Loucy (cell line): ENCODE measurements around the gene FAM163B.

Experiments
- H2AFZ ChIP-seq: fragments of 200-600 bp; sonication (generic); 2 replicates; pipeline ENCODE4 v1.6.0; 2016; ENCODE audit warnings: antibody characterized with exemption, mild to moderate bottlenecking, low read length, moderate library complexity
- H3F3A ChIP-seq: fragments of 200-600 bp; 2 replicates; pipeline ENCODE4 v1.6.0; 2016; ENCODE audit warnings: antibody characterized with exemption, low read depth, mild to moderate bottlenecking
- H3K27me3 ChIP-seq: fragments of 200-600 bp; sonication (generic); 2 replicates; pipeline ENCODE4 v1.6.1; 2014; ENCODE audit warnings: low read length, mild to moderate bottlenecking; ENCODE audit not compliant: insufficient read depth, poor library complexity, severe bottlenecking
- H3K36me3 ChIP-seq: fragments of 200-600 bp; sonication (generic); 2 replicates; pipeline ENCODE4 v1.6.1; 2016; ENCODE audit warnings: low read length; ENCODE audit not compliant: insufficient read depth
- H3K4me1 ChIP-seq: fragments of 200-600 bp; sonication (generic); 2 replicates; pipeline ENCODE4 v1.5.1; 2014; ENCODE audit warnings: low read length, mild to moderate bottlenecking; ENCODE audit not compliant: insufficient read depth, poor library complexity, severe bottlenecking
- H3K4me2 ChIP-seq: fragments of 200-600 bp; sonication (generic); 2 replicates; pipeline ENCODE4 v1.6.0; 2014; ENCODE audit warnings: antibody characterized with exemption, low read length, low read depth, mild to moderate bottlenecking; ENCODE audit not compliant: poor library complexity, severe bottlenecking
- H3K4me3 ChIP-seq: fragments of 200-600 bp; sonication (generic); 2 replicates; pipeline ENCODE4 v1.5.1; 2014; ENCODE audit warnings: low read length, mild to moderate bottlenecking, mixed read lengths; ENCODE audit not compliant: poor library complexity, severe bottlenecking
- H3K79me2 ChIP-seq: fragments of 200-600 bp; sonication (generic); 2 replicates; pipeline ENCODE4 v1.6.1; 2014; ENCODE audit warnings: low read length; ENCODE audit not compliant: insufficient read depth
- H3K9ac ChIP-seq: fragments of 200-600 bp; sonication (generic); 2 replicates; pipeline ENCODE4 v1.6.0; 2014; ENCODE audit warnings: mild to moderate bottlenecking, low read depth, low read length, moderate library complexity; ENCODE audit not compliant: poor library complexity, severe bottlenecking
- H3K9me2 ChIP-seq: fragments of 200-600 bp; sonication (generic); replicated peaks from 2 replicates; pipeline ENCODE4 v1.6.1; 2016; ENCODE audit warnings: low read depth, low read length, mixed read lengths
- H3K9me3 ChIP-seq: fragments of 200-600 bp; sonication (generic); 2 replicates; pipeline ENCODE4 v1.6.1; 2014; ENCODE audit warnings: mild to moderate bottlenecking, antibody characterized with exemption, low read length, low read depth; ENCODE audit not compliant: insufficient read depth
- H4K20me1 ChIP-seq: fragments of 200-600 bp; sonication (generic); 2 replicates; pipeline ENCODE4 v1.6.0; 2014; ENCODE audit warnings: antibody characterized with exemption, low read length, mild to moderate bottlenecking; ENCODE audit not compliant: insufficient read depth, poor library complexity, severe bottlenecking
- CTCF ChIP-seq: fragments of 200-600 bp; sonication (generic); conservative IDR thresholded peaks from 2 replicates; pipeline ENCODE4 v1.5.1; 2014; ENCODE audit warnings: mild to moderate bottlenecking, antibody characterized with exemption, low read length
- EZH2phosphoT487 ChIP-seq: fragments of 200-600 bp; IDR thresholded peaks from 2 replicates; pipeline ENCODE4 v1.6.1; 2018; ENCODE audit warnings: antibody characterized with exemption, mild to moderate bottlenecking, moderate library complexity, borderline replicate concordance

FAM163B gene

GRCh38 chr9:133607381-133607780, 1.8 kb downstream of the FAM163B start:
- Histone ChIP-seq H3K9me2 (no peaks in the 10 kb centered on the region), H3K4me2 (no peak overlapping the region), H3K27me3 (no peaks in the 10 kb centered on the region)

GRCh38 chr9:133606708-133607025, 2.5 kb downstream of the FAM163B start:
- H3F3A ChIP-seq = no peaks in the 10 kb centered on the region
- H3K9me3 ChIP-seq = no peaks in the 10 kb centered on the region
- H4K20me1 ChIP-seq = no peaks in the 10 kb centered on the region
- H3K9me2 ChIP-seq = no peaks in the 10 kb centered on the region
- no peak overlapping the region for H3K4me3 ChIP-seq
- no peak overlapping the region for H3K9ac ChIP-seq
- peaks cover 6% of the 10 kb centered on the region for H3K4me1 ChIP-seq
- H2AFZ ChIP-seq = no peak overlapping the region
- H3K36me3 ChIP-seq = no peaks in the 10 kb centered on the region
- no peaks in the 10 kb centered on the region for H3K27me3 ChIP-seq
- H3K4me2 ChIP-seq = no peak overlapping the region
- H3K79me2 ChIP-seq = no peaks in the 10 kb centered on the region
- TF ChIP-seq CTCF (no peak), EZH2phosphoT487 (no peak)

More at GRCh38 chr9:133607381-133607780, 1.8 kb downstream of the FAM163B start:
- H3K79me2 ChIP-seq = no peaks in the 10 kb centered on the region
- no peaks in the 10 kb centered on the region for H3F3A ChIP-seq
- H3K36me3 ChIP-seq = no peaks in the 10 kb centered on the region
- no peak overlapping the region for H3K9ac ChIP-seq
- no peak overlapping the region for H3K4me3 ChIP-seq
- no peak for TF ChIP-seq EZH2phosphoT487
- TF ChIP-seq CTCF = no peak
- H3K4me1 ChIP-seq = peaks cover 6% of the 10 kb centered on the region
- no peak overlapping the region for H2AFZ ChIP-seq
- no peaks in the 10 kb centered on the region for H3K9me3 ChIP-seq
- no peaks in the 10 kb centered on the region for H4K20me1 ChIP-seq

- Histone ChIP-seq H2AFZ (no peak overlapping the region), H3K27me3 (no peaks in the 10 kb centered on the region), H3K4me2 (no peak overlapping the region), H4K20me1 (no peaks in the 10 kb centered on the region), H3K9ac (no peak overlapping the region), H3K4me1 (peaks cover 6% of the 10 kb centered on the region), H3K79me2 (no peaks in the 10 kb centered on the region), H3K9me2 (no peaks in the 10 kb centered on the region), H3K36me3 (no peaks in the 10 kb centered on the region), H3F3A (no peaks in the 10 kb centered on the region), H3K9me3 (no peaks in the 10 kb centered on the region), H3K4me3 (no peak overlapping the region)
- no peak for TF ChIP-seq CTCF
- TF ChIP-seq EZH2phosphoT487 = no peak
Measured at GRCh38 chr9:133605856-133606707, 3.1 kb downstream of the FAM163B start.
